ENCODE results near the gene LTO1.
"Not testable (repeated sequence)": the region's sequence is repeated elsewhere in the genome, so short reads cannot be mapped to it uniquely, and the experiment has no call there.

The LTO1 gene

DNA sequence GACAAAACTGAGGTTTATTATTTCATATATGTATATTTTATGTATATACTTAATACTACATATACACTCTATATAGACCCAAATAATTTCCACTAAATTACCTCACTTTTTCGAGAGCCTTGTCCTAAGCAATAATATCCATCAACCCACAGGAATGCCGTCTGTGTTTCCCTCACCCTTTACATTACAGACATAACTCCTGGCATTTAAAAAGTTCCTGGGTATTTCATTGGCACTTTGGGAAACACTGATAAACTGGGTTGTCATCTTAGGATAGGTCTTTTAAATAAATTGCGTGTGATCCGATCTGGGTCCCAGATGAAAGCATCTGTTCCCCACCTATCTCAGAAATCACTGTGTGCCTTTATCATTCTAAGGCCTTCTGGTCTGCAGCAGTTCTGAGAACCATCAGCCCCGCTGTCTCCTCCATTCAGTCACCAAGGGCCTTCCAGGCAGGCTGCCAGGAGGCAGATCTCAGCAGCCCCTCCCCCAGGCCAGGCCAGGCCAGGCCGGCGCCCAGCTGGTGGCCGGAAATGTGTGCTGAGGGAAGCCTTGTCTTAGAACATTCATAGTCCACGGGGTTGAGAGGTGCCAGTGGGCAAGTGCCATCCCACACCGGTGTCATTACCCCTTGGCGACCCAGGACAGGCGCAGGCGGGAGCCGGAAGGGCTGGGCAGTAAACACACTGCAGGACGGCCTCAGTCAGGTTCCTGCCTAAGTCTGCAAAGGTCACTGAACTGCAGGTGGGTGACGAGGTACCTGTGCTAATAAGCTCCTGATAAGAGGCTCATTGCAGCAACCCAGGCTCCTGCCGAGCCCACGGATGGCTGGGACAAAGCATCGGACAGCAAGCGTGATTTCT, 25.4 kb upstream of the LTO1 start:
- no peak for DNase-seq

DNA sequence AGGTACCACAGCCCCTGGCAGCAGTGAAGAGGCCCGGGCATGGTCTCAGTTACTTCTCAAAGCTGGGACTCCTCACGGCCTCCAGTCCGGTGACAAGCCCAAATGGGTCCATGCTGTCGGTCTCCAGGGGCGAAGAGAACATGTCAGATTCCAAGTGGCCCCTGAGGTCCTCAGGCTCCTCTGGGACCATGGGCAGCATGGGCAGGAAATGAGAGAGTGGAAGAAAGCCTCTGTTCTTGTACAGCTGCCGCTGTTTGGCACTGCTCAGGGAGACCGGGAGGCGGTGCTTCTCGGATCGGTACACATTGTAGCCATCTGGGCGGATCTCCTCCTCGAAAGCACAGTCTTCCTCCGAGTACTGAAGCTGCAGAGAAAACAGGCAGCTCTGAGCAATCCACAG, 24.1 kb upstream of the LTO1 start:
- no peak for DNase-seq

GRCh38 chr11:69698362-69698761, 23.2 kb upstream of the LTO1 start:
- DNase-seq, result no peak

DNA sequence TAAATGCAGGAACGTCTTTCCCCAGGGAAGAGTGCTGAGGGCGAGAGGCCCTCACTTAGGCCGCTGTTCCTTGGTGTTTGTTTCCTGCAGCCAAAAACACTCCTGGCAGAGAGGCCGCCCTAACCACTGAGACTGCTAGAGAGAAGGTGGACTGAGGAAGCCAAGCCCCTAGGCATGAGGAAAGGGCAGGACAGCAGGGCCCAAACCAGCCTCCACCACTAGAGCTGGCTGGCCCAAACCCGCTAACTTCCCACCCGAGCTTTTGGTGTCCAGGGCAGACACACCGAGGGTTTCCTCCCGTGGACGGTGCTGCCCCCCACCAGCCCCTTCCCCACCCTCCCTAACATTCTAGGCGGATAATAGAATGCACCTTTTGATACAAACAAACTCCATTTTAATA, 22.7 kb upstream of the LTO1 start:
- DNase-seq, result no peak

DNA sequence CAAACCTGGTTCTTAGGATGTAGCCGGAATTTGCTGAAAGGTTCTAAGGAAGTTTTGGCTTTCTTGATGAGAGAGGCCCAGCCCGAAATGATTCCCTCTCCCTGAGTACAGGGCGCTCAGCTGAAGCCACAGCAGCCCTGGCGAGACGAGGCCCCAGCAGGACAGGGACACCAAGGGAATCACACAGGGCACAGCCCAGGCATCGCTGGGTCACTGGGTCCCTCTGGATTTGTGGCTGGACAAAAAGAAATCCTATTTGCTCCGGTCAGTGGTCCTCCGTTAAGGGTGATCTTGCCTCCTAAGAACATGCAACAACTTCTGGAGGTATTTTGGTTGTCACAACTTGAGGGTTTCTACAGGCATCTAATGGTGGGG, 22.3 kb upstream of the LTO1 start:
- DNase-seq, result no peak

- no peak for DNase-seq
These were observed 21.8 kb upstream of the LTO1 start for GRCh38 chr11:69696749-69697468.

DNA sequence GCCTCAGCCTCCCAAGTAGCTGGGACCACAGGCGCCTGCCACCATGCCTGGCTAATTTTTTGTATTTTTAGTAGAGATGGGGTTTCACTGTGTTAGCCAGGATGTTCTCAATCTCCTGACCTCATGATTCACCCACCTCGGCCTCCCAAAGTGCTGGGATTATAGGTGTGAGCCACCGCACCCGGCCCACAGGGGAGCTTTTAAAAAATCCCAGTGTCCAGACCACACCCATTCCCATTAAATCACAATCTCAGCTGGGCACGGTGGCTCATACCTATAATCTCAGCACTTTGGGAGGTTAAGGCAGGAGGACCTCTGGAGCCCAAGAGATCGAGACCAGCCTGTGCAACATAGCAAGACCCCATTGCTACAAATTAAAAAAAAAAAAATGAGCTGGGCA, 20.8 kb upstream of the LTO1 start:
- DNase-seq, result not testable (repeated sequence)

DNA sequence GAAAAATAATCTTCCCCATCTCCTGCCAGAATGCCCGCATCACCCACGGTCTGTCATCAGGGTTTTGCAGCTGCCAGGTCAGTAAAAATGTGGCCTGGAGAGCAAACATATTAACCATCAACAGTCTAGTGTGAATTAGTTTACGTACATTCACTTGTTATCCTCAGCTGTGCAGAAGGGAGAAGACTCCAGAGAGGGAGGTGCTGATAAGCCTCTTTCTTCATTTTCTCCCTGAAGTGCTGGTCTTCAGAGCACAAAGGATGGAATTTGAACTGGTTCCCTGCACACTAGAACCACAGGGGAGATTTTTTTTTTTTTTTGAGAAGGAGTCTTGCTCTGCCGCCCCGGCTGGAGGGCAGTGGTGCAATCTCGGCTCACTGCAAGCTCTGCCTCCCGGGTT, 20.4 kb upstream of the LTO1 start:
- DNase-seq, result no peak

- no peak for DNase-seq
These were observed 19.6 kb upstream of the LTO1 start for GRCh38 chr11:69694781-69695180.

- DNase-seq, result no peak
These were observed 17.3 kb upstream of the LTO1 start for GRCh38 chr11:69692422-69692821.

DNA sequence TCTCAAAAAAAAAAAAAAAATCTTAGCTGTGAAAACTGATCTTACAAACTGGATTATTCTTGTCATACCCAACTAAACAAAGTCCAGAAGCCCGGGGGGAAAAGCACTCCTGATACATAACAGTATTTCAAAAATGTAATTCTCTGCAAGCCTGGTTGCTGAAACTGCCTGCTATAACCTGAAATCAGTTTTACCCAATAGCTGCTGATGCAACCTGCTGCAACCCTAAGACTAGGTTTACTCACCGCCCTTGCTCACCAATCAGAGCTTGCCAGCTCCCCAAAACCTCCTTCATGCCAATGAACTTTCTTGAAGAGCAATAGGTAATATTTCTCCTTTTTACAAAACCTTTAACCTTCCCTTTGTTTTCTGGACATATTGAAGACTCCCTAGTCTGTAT, 16.3 kb upstream of the LTO1 start:
- no peak for DNase-seq

GRCh38 chr11:69689484-69690319, 14.5 kb upstream of the LTO1 start:
- DNase-seq, result no peak

- not testable (repeated sequence) for DNase-seq
These were observed 13.0 kb upstream of the LTO1 start for GRCh38 chr11:69687969-69688771.

DNA sequence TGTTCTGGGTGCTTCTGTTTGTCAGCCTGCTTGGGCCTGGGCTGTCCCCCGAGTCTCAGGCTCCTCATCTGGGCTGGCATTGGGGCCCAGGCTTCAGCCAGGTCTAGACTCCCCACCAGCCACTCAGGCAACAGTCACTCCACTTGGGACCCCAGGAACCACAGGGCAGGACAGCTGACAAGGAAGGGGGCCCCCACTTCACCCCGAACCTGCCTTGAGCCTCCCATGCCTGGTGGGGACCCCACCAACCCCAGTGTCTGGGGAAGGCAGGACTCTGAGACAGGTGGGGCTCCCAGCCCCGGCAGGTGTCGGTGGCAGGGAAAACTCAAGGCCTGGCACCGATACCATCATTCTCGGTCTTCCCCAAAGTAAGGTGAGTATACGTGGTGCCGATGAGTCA, 11.7 kb upstream of the LTO1 start:
- DNase-seq, result no peak

- no peak for DNase-seq
These were observed 11.3 kb upstream of the LTO1 start for GRCh38 chr11:69686452-69686851.

DNA sequence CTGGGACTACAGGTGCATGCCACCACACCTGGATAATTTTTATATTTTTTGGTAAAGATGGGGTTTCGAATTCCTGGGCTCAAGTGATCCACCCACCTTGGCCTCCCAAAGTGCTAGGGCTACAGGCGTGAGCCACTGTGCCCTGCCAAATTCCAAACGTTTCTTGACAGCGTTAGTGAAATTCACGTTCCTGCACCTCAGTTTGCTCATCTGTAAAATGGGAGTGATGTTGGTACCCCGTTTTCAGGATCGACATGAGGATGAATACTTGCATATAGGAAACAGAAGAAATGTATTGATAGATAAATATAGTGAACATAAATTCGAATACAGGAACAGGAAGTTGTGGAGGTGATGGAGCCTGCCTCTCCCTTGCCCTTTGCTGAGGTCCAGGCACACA, 10.2 kb upstream of the LTO1 start:
- DNase-seq, result no peak

DNA sequence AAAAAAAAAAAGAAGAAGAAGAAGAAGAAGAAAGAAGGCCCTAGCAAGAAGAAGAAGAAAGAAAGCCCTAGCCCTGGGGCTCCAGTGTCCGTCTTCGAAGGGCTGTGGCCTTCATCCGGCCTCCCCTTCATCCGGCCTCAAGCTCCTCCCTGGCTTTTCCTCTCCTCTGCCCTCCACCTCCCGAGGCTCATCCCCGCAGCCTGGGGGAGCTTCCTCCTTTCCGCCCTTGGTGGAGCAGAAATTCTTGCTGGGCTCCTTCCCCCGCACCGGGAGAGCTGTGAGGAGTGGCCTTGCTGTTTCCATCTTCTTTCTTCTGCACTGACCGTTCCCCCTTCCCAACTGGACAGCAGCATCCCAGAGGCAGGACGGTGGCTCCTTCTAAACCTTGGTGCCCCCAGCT, 9.5 kb upstream of the LTO1 start:
- DNase-seq, result no peak

GRCh38 chr11:69683764-69684333, 8.7 kb upstream of the LTO1 start:
- no peak for DNase-seq

DNA sequence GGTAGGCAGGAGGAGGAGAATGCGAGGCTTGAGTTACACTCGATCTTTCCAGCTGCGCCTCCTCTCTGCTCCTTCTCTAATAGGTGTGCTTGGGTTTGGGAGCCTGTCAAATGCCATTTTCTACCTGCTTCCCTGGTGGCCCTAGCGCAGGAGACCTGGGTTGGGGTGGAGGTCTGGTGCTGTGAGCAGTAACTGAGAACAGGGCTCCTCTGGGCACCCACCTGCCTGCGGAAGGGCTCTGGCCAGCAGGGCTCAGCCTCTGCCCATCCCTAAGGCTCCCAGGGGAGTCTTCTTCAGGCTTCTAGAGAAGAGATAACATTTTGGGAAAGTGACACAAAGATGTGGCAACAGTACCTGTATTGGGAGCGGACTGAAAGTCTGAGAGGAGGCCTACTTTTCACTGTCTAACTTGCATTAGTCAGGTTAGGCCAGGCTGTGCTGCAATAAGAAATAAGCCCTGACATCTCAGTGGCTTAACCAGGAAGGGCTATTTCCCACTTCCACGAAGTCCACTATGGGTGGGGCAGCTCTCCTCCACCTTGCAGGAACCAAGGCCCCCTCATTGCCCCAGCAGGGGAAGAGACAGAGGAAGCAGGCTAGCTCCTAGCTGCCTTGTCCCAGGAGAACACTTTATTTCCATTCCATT, 7.7 kb upstream of the LTO1 start:
- DNase-seq, result no peak

DNA sequence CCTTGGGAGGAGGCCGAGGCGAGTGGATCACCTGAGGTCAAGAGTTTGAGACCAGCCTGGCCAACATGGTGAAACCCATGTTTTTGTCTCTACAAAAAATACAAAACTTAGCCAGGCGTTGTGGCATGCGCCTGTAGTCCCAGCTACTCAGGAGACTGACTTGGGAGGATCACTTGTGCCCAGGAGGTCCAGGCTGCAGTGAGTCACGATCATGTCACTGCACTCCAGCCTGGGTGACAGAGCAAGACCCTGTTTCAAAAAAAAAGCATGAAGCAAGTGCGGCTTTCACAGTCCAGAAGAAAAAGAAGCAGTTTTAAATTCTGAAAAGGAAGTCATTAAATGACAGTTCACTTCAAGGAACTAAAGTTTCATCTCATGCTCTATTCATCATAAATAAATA, 7.1 kb upstream of the LTO1 start:
- DNase-seq, result no peak

- no peak for DNase-seq
These were observed 5.5 kb upstream of the LTO1 start for GRCh38 chr11:69680688-69681087.

GRCh38 chr11:69677749-69678148, 2.6 kb upstream of the LTO1 start:
- DNase-seq, result no peak

Data from activated T-cell treated with anti-CD3 and anti-CD28 coated beads for 4 hours (primary cell).